PFSK-1 (cell line): ENCODE measurements around the gene PIGB.

Experiments used
- POLR2AphosphoS5 ChIP-seq: IDR thresholded peaks from 2 replicates; pipeline ENCODE4 v1.6.1; 2012; ENCODE audit warnings: low read depth, mild to moderate bottlenecking, control low read depth, low read length, moderate library complexity
- REST ChIP-seq, 2 experiments: IDR thresholded peaks; 2 replicates each; pipeline versions ENCODE4 v1.6.1 to v1.8.0; 2011 to 2012; ENCODE audit warnings: low read depth in 2 of 2, low read length in 2 of 2, control low read depth in 1 of 2, inconsistent platforms in 1 of 2, mild to moderate bottlenecking in 1 of 2, moderate library complexity in 1 of 2; ENCODE audit not compliant: insufficient read depth in 1 of 2
- TAF1 ChIP-seq: IDR thresholded peaks from 2 replicates; pipeline ENCODE4 v1.6.1; 2012; ENCODE audit warnings: low read length, control low read depth, borderline replicate concordance; ENCODE audit not compliant: insufficient read depth

DNA sequence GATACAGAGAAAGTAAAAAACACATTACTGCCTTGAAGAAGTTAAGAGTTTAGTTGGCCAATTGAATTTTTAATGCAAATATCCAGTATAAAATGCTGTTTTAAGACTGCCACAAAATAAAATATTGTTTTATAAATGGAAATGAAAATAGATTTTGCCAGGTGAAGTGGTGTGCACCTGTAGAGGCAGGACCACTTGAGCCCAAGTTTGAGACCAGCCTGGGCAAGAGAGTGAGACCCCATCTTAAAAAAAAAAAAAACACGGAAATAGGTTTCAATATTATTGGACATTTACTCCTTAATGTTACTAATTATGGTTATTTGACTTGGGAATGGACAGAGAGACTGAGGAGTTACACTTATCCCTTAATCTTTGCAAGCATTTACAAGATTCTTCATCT lies 1.9 kb downstream of the PIGB start:
- no peak for TF ChIP-seq POLR2AphosphoS5
- TF ChIP-seq TAF1, result no peak
- TF ChIP-seq REST (IDR thresholded peaks at IDR 0.05; ENCODE audit: insufficient read depth in 1 of 2, low read depth in 2 of 2, low read length in 2 of 2), result no peak
